Forelimb muscle (tissue), 1 donor: ENCODE data around the gene MAPKAP1. TPM values are rescaled to one million over a fixed set of nuclear protein-coding genes. Genes with fewer than 3 reads are reported as not detected.

Experiments used
- DNase-seq: peaks from one replicate; pipeline ENCODE4 v3.0.0-alpha.2; 2013; ENCODE audit warnings: low read depth
- polyA plus RNA-seq: library from polyadenylated mRNA; unstranded; fragments of 120-200 nt; gene quantifications from one replicate; pipeline ENCODE4 v1.2.1, GENCODE V29; 2013; ENCODE audit not compliant: insufficient read length

The MAPKAP1 gene
- polyA plus RNA-seq, 1 donor: 67.7 TPM

GRCh38 chr9:125457357-125457756 lies 249.7 kb downstream of the MAPKAP1 start:
- DNase-seq: no peak

- no peak for DNase-seq
Observed at GRCh38 chr9:125455876-125456275, 251.1 kb downstream of the MAPKAP1 start.

GRCh38 chr9:125455132-125455531 lies 251.9 kb downstream of the MAPKAP1 start:
- no peak for DNase-seq

GRCh38 chr9:125447202-125447802 lies 259.7 kb downstream of the MAPKAP1 start:
- DNase-seq: no peak

GRCh38 chr9:125446561-125447094 lies 260.4 kb downstream of the MAPKAP1 start:
- no peak for DNase-seq

GRCh38 chr9:125444956-125445506 lies 262.0 kb downstream of the MAPKAP1 start:
- DNase-seq: no peak

- DNase-seq: no peak
Observed at GRCh38 chr9:125444166-125444565, 262.8 kb downstream of the MAPKAP1 start.

GRCh38 chr9:125443367-125443766 lies 263.6 kb downstream of the MAPKAP1 start:
- DNase-seq: no peak

GRCh38 chr9:125442452-125442851 lies 264.6 kb downstream of the MAPKAP1 start:
- no peak for DNase-seq

- DNase-seq: no peak
Observed at GRCh38 chr9:125440411-125440810, 266.6 kb downstream of the MAPKAP1 start.

GRCh38 chr9:125439434-125440272 lies 267.4 kb downstream of the MAPKAP1 start:
- DNase-seq: no peak

- no peak for DNase-seq
Observed at GRCh38 chr9:125438506-125439433, 268.2 kb downstream of the MAPKAP1 start.

- DNase-seq: no peak
Observed at GRCh38 chr9:125437771-125438221, 269.2 kb downstream of the MAPKAP1 start.

GRCh38 chr9:125436613-125437443 lies 270.2 kb downstream of the MAPKAP1 start:
- no peak for DNase-seq

- DNase-seq: no peak
Observed at GRCh38 chr9:125435776-125436612, 271.0 kb downstream of the MAPKAP1 start.

GRCh38 chr9:125434986-125435775 lies 271.8 kb downstream of the MAPKAP1 start:
- DNase-seq: no peak

GRCh38 chr9:125433461-125434011 lies 273.5 kb downstream of the MAPKAP1 start:
- no peak for DNase-seq

- DNase-seq: no peak
Observed at GRCh38 chr9:125432715-125433385, 274.2 kb downstream of the MAPKAP1 start.
